Suprapubic skin (tissue), 4 donors: ENCODE data around the gene SPTLC3. TPM values are rescaled to one million over a fixed set of nuclear protein-coding genes. Genes with fewer than 3 reads are reported as not detected.

Experiments
- DNase-seq, 2 donors: peaks; one replicate each; pipeline ENCODE4 v3.0.0-alpha.2; 2019; ENCODE audit warnings: low spot score in 2 of 2
- H3K27ac ChIP-seq: fragments of 200-600 bp; sonication (generic); one replicate; pipeline ENCODE4 v1.5.1; 2019
- H3K27me3 ChIP-seq: fragments of 200-600 bp; sonication (generic); one replicate; pipeline ENCODE4 v1.5.1; 2019
- H3K36me3 ChIP-seq: fragments of 200-600 bp; sonication (generic); one replicate; pipeline ENCODE4 v1.5.1; 2019
- H3K4me1 ChIP-seq: fragments of 200-600 bp; sonication (generic); one replicate; pipeline ENCODE4 v1.5.1; 2019
- H3K4me3 ChIP-seq: fragments of 200-600 bp; sonication (generic); one replicate; pipeline ENCODE4 v1.5.1; 2019; ENCODE audit warnings: mild to moderate bottlenecking
- H3K9me3 ChIP-seq: fragments of 200-600 bp; sonication (generic); one replicate; pipeline ENCODE4 v1.5.1; 2019
- EP300 ChIP-seq: sonication (generic); formaldehyde crosslinking; IDR thresholded peaks from one replicate; pipeline ENCODE4 v1.6.1; 2017; ENCODE audit warnings: antibody characterized with exemption
- POLR2A ChIP-seq, 2 donors: fragments of 450-650 bp; IDR thresholded peaks; one replicate each; pipeline ENCODE4 v1.6.1; 2017; ENCODE audit warnings: antibody characterized with exemption in 2 of 2, mild to moderate bottlenecking in 2 of 2, moderate library complexity in 2 of 2
- POLR2AphosphoS5 ChIP-seq, 3 donors: sonication (generic); formaldehyde crosslinking; IDR thresholded peaks; one replicate each; pipeline ENCODE4 v1.6.1; 2017; ENCODE audit warnings: antibody characterized with exemption in 3 of 3
- WGBS: methylation state at CpG from one replicate; pipeline ENCODE4 v1.1.5; 2018; 5-methylcytosine and 5-hydroxymethylcytosine counted together
- total RNA-seq, 4 donors: library from RNA; depleted of rRNA; stranded (reverse); fragments of >200 nt; gene quantifications; one replicate each; pipeline ENCODE4 v1.1.0, GENCODE V29; 2016
- TF ChIP-seq, protein P1 (sequence below), 2 donors: fragments of 200-600 bp in 1 of 2; fragments of 450-650 bp in 1 of 2; sonication (generic) in 1 of 2; IDR thresholded peaks; one replicate each; pipeline ENCODE4 v1.5.1; 2016 to 2019; ENCODE audit warnings: antibody characterized with exemption in 2 of 2, mild to moderate bottlenecking in 1 of 2, moderate library complexity in 1 of 2

SPTLC3 gene
- total RNA-seq, 4 donors from 2014 or later = 54.1 to 83.0 (median 64.7) TPM

DNA sequence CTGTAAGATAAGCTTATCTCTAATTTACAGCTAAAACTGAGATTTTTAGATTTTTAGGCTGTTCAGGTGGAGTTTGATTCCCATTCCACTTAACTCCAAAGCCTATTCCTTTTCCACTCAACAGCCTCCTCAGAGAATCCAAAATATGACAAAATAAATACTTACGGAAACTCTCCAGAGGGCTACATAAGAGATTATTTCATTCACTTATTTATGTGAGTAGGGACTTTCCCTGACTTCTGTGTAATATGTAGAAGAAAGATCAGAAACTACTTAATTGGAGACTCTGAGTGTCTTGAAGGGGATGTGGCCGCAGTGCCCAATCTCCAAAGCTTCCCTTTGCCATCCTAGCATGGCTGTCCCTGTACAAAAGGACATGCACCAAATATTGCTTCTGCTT is 140.2 kb downstream of the SPTLC3 start:
- H3K27ac ChIP-seq = no peak overlapping the region
- no peaks in the 10 kb centered on the region for H3K4me1 ChIP-seq
- no peaks in the 10 kb centered on the region for H3K9me3 ChIP-seq
- 91% methylated on average over 2 of the region's 2 CpGs for WGBS
- H3K4me3 ChIP-seq = no peak overlapping the region
- DNase-seq = no peak
- no peaks in the 10 kb centered on the region for H3K27me3 ChIP-seq
- TF ChIP-seq, protein P1, sequence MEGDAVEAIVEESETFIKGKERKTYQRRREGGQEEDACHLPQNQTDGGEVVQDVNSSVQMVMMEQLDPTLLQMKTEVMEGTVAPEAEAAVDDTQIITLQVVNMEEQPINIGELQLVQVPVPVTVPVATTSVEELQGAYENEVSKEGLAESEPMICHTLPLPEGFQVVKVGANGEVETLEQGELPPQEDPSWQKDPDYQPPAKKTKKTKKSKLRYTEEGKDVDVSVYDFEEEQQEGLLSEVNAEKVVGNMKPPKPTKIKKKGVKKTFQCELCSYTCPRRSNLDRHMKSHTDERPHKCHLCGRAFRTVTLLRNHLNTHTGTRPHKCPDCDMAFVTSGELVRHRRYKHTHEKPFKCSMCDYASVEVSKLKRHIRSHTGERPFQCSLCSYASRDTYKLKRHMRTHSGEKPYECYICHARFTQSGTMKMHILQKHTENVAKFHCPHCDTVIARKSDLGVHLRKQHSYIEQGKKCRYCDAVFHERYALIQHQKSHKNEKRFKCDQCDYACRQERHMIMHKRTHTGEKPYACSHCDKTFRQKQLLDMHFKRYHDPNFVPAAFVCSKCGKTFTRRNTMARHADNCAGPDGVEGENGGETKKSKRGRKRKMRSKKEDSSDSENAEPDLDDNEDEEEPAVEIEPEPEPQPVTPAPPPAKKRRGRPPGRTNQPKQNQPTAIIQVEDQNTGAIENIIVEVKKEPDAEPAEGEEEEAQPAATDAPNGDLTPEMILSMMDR (IDR thresholded peaks at IDR 0.05) = no peak
- no peak for TF ChIP-seq POLR2A (IDR thresholded peaks at IDR 0.05)
- no peak for TF ChIP-seq EP300
- no peak for TF ChIP-seq POLR2AphosphoS5 (IDR thresholded peaks at IDR 0.05)
- H3K36me3 ChIP-seq = no peaks in the 10 kb centered on the region

GRCh38 chr20:13149371-13150105 is 140.8 kb downstream of the SPTLC3 start:
- H3K27ac ChIP-seq = no peak overlapping the region
- no peaks in the 10 kb centered on the region for H3K27me3 ChIP-seq
- WGBS = 66% methylated on average over 8 of the region's 8 CpGs
- H3K36me3 ChIP-seq = no peaks in the 10 kb centered on the region
- no peaks in the 10 kb centered on the region for H3K4me1 ChIP-seq
- no peak for DNase-seq
- H3K4me3 ChIP-seq = no peak overlapping the region
- TF ChIP-seq POLR2AphosphoS5 (IDR thresholded peaks at IDR 0.05) (no peak), POLR2A (IDR thresholded peaks at IDR 0.05) (no peak), EP300 (no peak)
- TF ChIP-seq, protein P1 (IDR thresholded peaks at IDR 0.05) = no peak
- H3K9me3 ChIP-seq = no peaks in the 10 kb centered on the region

DNA sequence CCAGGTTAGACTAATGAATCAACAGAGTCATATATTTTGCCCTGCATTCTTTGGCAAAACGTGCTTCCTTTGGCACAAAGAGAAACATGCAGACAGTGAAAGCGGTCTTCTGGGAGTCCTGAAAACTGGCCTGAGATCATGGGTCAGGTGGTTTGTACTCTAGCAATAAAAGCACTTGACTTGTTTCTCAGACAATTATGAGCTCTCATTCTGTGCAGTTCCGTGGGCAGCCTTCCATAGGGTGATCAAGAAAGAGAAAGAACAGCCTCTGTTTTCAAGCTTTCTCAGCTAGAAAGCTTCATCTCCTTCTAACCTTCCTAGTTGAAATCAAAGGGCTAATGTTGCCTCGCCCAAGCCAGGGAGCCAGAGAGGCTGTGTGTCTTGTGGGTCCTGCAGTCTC is 149.6 kb downstream of the SPTLC3 start:
- Histone ChIP-seq H3K4me1 (peaks cover 10% of the 10 kb centered on the region), H3K4me3 (no peak overlapping the region), H3K27me3 (no peaks in the 10 kb centered on the region), H3K27ac (no peak overlapping the region), H3K36me3 (peaks cover 16% of the 10 kb centered on the region), H3K9me3 (no peaks in the 10 kb centered on the region)
- DNase-seq = no peak
- TF ChIP-seq POLR2AphosphoS5 (IDR thresholded peaks at IDR 0.05) (no peak), POLR2A (IDR thresholded peaks at IDR 0.05) (no peak), EP300 (no peak)
- TF ChIP-seq, protein P1 (IDR thresholded peaks at IDR 0.05) = no peak
- WGBS = 31% methylated on average over 4 of the region's 4 CpGs

GRCh38 chr20:13159889-13160288 is 151.1 kb downstream of the SPTLC3 start:
- H3K27ac ChIP-seq = no peak overlapping the region
- no peaks in the 10 kb centered on the region for H3K27me3 ChIP-seq
- no peaks in the 10 kb centered on the region for H3K9me3 ChIP-seq
- no peak for TF ChIP-seq POLR2A (IDR thresholded peaks at IDR 0.05)
- TF ChIP-seq POLR2AphosphoS5 (IDR thresholded peaks at IDR 0.05) = no peak
- peaks cover 16% of the 10 kb centered on the region for H3K36me3 ChIP-seq
- no peak overlapping the region for H3K4me3 ChIP-seq
- peaks cover 10% of the 10 kb centered on the region for H3K4me1 ChIP-seq
- 93% methylated on average over 9 of the region's 9 CpGs for WGBS
- DNase-seq = no peak

GRCh38 chr20:13165203-13165602 is 156.4 kb downstream of the SPTLC3 start:
- Histone ChIP-seq H3K4me1 (no peaks in the 10 kb centered on the region), H3K4me3 (no peak overlapping the region), H3K36me3 (peaks cover 16% of the 10 kb centered on the region), H3K27ac (no peak overlapping the region), H3K27me3 (no peaks in the 10 kb centered on the region), H3K9me3 (no peaks in the 10 kb centered on the region)
- WGBS = 75% methylated on average over 4 of the region's 4 CpGs
- no peak for DNase-seq
- TF ChIP-seq EP300 (no peak), POLR2A (IDR thresholded peaks at IDR 0.05) (no peak), POLR2AphosphoS5 (IDR thresholded peaks at IDR 0.05) (no peak)
- TF ChIP-seq, protein P1 (IDR thresholded peaks at IDR 0.05) = no peak
